Muscle layer of colon (tissue), 2 donors: ENCODE data around the gene PRDM7.
"Not testable (repeated sequence)": the region's sequence is repeated elsewhere in the genome, so short reads cannot be mapped to it uniquely, and the experiment has no call there.

Experiments used
- H3K27ac ChIP-seq: one replicate; pipeline ENCODE4 v1.7.0; 2013; ENCODE audit warnings: low read depth, mild to moderate bottlenecking, low read length, moderate library complexity
- H3K27me3 ChIP-seq, 2 donors: one replicate each; pipeline ENCODE4 v1.7.0; 2013; ENCODE audit warnings: low read length in 2 of 2, mild to moderate bottlenecking in 2 of 2; ENCODE audit not compliant: insufficient read depth in 2 of 2, control insufficient read depth in 1 of 2
- H3K36me3 ChIP-seq: one replicate; pipeline ENCODE4 v1.7.0; 2013; ENCODE audit warnings: mild to moderate bottlenecking, low read length; ENCODE audit not compliant: insufficient read depth
- H3K4me1 ChIP-seq: one replicate; pipeline ENCODE4 v1.7.0; 2013; ENCODE audit warnings: mild to moderate bottlenecking, low read length; ENCODE audit not compliant: insufficient read depth
- H3K4me3 ChIP-seq, 2 donors: one replicate each; pipeline ENCODE4 v1.7.0; 2013; ENCODE audit warnings: low read length in 2 of 2, low read depth in 1 of 2, mild to moderate bottlenecking in 1 of 2, moderate library complexity in 1 of 2
- H3K9ac ChIP-seq: one replicate; pipeline ENCODE4 v1.7.0; 2013; ENCODE audit warnings: low read length
- H3K9me3 ChIP-seq: one replicate; pipeline ENCODE4 v1.7.0; 2013; ENCODE audit warnings: mild to moderate bottlenecking, low read length
- donor health status: abdominal sarcoma.
- donor health status: Adenocarcinoma of cecum.

Gene PRDM7

DNA sequence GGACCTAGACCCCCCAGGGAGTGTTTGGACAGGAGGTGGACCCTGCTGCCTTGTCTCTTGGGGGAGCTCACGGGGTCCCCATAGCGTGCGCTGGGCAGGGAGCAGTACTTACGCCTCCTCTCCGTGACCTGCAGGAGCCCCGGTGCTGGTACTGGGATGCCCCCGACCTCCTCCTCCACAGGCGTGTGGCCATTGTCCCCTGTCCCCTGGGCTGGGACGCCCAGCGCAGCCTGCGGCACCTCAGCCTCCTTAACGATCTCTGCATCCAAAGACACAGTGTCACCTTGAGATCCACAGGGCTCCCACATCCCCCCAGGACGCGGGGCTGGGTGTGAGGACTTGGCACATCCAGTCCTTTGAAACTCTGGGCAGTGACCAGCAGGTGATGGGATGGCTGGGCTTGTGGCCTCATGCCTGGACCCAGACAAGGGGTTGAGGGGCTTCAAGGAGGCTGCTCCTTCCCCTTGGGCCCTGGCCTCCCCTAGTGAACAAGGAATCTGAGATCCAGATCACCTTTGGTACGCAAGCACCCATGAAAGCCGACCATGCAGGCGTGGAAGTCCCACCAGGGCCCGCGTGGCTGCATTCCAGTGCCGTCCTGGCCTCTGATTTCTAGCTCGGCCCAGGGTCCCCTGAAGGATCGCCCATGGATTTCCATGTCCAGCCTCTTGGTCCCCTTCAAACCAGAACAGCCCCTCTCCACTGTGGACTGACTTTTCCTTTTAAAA is 67.8 kb downstream of the PRDM7 start:
- no peaks in the 10 kb centered on the region for H3K9me3 ChIP-seq
- no peak overlapping the region for H3K9ac ChIP-seq
- no peak overlapping the region for H3K4me3 ChIP-seq
- no peaks in the 10 kb centered on the region for H3K4me1 ChIP-seq
- no peak overlapping the region for H3K27ac ChIP-seq
- H3K36me3 ChIP-seq, result no peaks in the 10 kb centered on the region
- no peaks in the 10 kb centered on the region for H3K27me3 ChIP-seq

DNA sequence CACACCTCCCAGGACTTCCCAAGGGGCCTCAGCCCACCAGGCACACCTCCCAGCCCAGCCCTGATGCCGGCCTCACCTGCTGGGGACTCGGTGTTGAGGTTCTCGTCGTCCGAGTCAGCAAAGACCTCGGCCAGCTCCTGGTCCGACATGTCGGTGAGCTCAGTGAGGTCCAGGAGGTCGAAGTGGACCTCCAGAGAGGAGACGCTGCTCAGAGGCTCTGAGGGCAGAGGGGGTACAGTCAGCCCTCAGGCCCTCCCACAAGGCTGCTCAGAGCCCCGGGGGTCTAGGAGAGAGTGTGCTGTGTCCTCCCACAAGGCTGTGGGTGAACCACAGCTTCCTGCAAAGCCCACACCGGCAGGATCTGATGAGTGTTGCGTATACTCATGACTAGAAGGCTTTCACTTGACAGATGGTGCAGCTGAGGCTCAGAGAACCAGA is 68.4 kb downstream of the PRDM7 start:
- Histone ChIP-seq H3K9me3 (no peaks in the 10 kb centered on the region), H3K27ac (no peak overlapping the region), H3K36me3 (no peaks in the 10 kb centered on the region), H3K27me3 (no peaks in the 10 kb centered on the region), H3K4me1 (no peaks in the 10 kb centered on the region), H3K9ac (no peak overlapping the region), H3K4me3 (no peak overlapping the region)

DNA sequence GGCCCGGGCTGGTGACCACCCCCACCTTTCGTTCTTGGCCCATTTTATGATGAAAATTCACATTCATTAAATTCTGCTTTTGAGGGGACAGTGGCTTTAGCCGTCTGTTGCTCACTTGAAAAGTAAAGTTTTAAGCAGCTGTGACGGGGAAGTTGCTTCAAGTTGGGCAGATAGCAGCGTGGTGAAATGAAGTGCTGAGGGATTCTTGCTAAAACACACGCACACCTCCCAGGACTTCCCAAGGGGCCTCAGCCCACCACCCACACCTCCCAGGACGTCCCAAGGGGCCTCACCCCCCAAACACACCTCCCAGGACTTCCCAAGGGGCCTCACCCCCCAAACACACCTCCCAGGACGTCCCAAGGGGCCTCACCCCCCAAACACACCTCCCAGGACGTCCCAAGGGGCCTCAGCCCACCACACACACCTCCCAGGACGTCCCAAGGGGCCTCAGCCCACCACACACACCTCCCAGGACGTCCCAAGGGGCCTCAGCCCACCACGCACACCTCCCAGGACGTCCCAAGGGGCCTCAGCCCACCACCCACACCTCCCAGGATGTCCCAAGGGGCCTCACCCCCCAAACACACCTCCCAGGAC is 69.4 kb downstream of the PRDM7 start:
- H3K27ac ChIP-seq, H3K4me1 ChIP-seq, H3K4me3 ChIP-seq, H3K36me3 ChIP-seq, H3K9ac ChIP-seq, H3K9me3 ChIP-seq, H3K27me3 ChIP-seq: not testable (repeated sequence)

DNA sequence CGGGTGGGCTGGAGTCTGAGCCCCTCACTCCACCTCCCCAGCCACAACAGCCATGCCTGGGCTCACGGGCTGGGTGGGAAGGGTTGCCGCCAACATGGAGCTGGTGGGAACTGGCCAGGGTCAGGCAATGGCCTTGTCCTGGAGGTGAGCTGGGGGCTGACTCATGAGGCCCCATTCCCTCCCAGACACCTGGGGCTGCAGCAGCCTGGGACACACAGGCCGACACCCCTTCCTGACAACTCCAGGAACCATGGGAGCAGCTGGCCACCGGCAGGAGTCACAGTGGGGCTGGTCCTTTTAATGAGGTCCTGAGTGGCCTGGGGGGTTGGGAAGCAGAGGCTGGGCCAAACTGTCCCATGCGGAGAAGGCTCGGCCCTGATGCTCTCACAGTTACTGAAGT is 70.1 kb downstream of the PRDM7 start:
- H3K9me3 ChIP-seq, result no peaks in the 10 kb centered on the region

More for the DNA sequence above, 70.1 kb downstream of the PRDM7 start:
- Histone ChIP-seq H3K27me3 (no peaks in the 10 kb centered on the region), H3K4me1 (no peaks in the 10 kb centered on the region), H3K27ac (no peak overlapping the region), H3K9ac (no peak overlapping the region), H3K36me3 (no peaks in the 10 kb centered on the region), H3K4me3 (no peak overlapping the region)
